ENCODE results near the gene IPO9. TPM values are rescaled to one million over a fixed set of nuclear protein-coding genes. Genes with fewer than 3 reads are reported as not detected.
"Not testable (repeated sequence)": the region's sequence is repeated elsewhere in the genome, so short reads cannot be mapped to it uniquely, and the experiment has no call there.

Gene IPO9
- total and polyA plus RNA-seq, 2 donors from 2014 or later: 21.6 to 39.7 TPM

GRCh38 chr1:201848230-201848629 lies 19.3 kb downstream of the IPO9 start:
- DNase-seq (no peak), FAIRE-seq (no peak)
- no peaks in the 10 kb centered on the region for H3K27me3 ChIP-seq (ENCODE audit: control insufficient read depth, insufficient read depth, low read length)
- H3K4me3 ChIP-seq (ENCODE audit: low read length in 3 of 3): no peak overlapping the region
- H3K36me3 ChIP-seq (ENCODE audit: control insufficient read depth in 2 of 3, insufficient read depth in 3 of 3, low read length in 3 of 3): peaks cover 17 to 25% (median 18%) of the 10 kb centered on the region in 3 donors
- no peak overlapping the region for H3K9ac ChIP-seq (ENCODE audit: low read length in 3 of 3)
- no peak overlapping the region for H3K27ac ChIP-seq (ENCODE audit: low read depth in 2 of 2, low read length in 2 of 2)
- no peak for TF ChIP-seq CTCF (IDR thresholded peaks at IDR 0.05; ENCODE audit: borderline replicate concordance, extremely low read depth, insufficient read depth)
- H3K4me1 ChIP-seq (ENCODE audit: control insufficient read depth in 2 of 3, insufficient read depth in 2 of 3, low read depth in 1 of 3, low read length in 3 of 3): no peaks in the 10 kb centered on the region
- intact Hi-C loops (cut with DNase I): no loop called here
- no peaks in the 10 kb centered on the region for H3K9me3 ChIP-seq (ENCODE audit: control insufficient read depth in 2 of 3, insufficient read depth in 1 of 3, low read length in 3 of 3)

DNA sequence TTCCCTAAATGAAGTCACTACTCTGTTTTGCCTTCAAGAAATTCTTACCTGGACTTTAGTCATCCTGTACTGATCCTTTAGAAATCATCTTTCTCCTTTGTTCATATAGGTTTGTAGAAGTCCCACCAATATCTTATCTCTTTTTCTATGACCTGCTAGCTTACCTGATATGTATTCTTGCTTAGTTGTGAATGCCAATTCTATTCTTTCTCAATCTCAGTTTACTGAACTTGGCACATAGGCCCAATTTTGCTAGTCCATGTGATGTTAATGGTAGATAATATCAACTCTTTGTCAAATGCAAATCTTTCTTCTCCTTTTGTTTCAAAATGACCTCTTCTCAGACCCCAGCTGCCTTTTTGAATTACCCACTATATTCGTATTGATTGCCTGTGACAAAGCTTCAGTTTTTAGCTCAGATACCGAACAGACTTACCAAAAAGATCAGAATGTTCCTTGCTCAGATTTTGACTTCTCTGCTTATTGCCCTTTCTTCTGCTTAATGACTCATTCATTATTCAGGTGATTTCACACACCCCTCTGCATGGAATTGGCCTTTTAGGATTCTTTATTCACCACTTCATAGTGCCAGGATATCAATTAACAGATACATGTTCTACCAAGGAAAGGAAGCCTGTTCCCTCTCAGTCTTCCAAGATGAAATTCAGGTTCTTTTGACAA lies 20.6 kb downstream of the IPO9 start:
- H3K9ac ChIP-seq (ENCODE audit: low read length in 3 of 3): no peak overlapping the region
- FAIRE-seq: no peak
- no peak for DNase-seq
- no peaks in the 10 kb centered on the region for H3K27me3 ChIP-seq (ENCODE audit: control insufficient read depth, insufficient read depth, low read length)
- no peaks in the 10 kb centered on the region for H3K4me1 ChIP-seq (ENCODE audit: control insufficient read depth in 2 of 3, insufficient read depth in 2 of 3, low read depth in 1 of 3, low read length in 3 of 3)
- TF ChIP-seq CTCF (IDR thresholded peaks at IDR 0.05; ENCODE audit: borderline replicate concordance, extremely low read depth, insufficient read depth): no peak
- H3K9me3 ChIP-seq (ENCODE audit: control insufficient read depth in 2 of 3, insufficient read depth in 1 of 3, low read length in 3 of 3): no peaks in the 10 kb centered on the region
- H3K27ac ChIP-seq (ENCODE audit: low read depth in 2 of 2, low read length in 2 of 2): no peak overlapping the region
- H3K4me3 ChIP-seq (ENCODE audit: low read length in 3 of 3): no peak overlapping the region
- intact Hi-C loops (cut with DNase I): no loop called here
- peaks cover 17 to 35% (median 24%) of the 10 kb centered on the region in 3 donors for H3K36me3 ChIP-seq (ENCODE audit: control insufficient read depth in 2 of 3, insufficient read depth in 3 of 3, low read length in 3 of 3)

GRCh38 chr1:201850053-201850397 lies 21.1 kb downstream of the IPO9 start:
- H3K27me3 ChIP-seq (ENCODE audit: control insufficient read depth, insufficient read depth, low read length): no peaks in the 10 kb centered on the region
- H3K4me1 ChIP-seq (ENCODE audit: control insufficient read depth in 2 of 3, insufficient read depth in 2 of 3, low read depth in 1 of 3, low read length in 3 of 3): no peaks in the 10 kb centered on the region
- DNase-seq: no peak
- H3K9me3 ChIP-seq (ENCODE audit: control insufficient read depth in 2 of 3, insufficient read depth in 1 of 3, low read length in 3 of 3): no peaks in the 10 kb centered on the region
- peaks cover 20 to 40% (median 25%) of the 10 kb centered on the region in 3 donors for H3K36me3 ChIP-seq (ENCODE audit: control insufficient read depth in 2 of 3, insufficient read depth in 3 of 3, low read length in 3 of 3)
- no peak overlapping the region for H3K9ac ChIP-seq (ENCODE audit: low read length in 3 of 3)
- H3K27ac ChIP-seq (ENCODE audit: low read depth in 2 of 2, low read length in 2 of 2): no peak overlapping the region
- no peak for FAIRE-seq
- no peak for TF ChIP-seq CTCF (IDR thresholded peaks at IDR 0.05; ENCODE audit: borderline replicate concordance, extremely low read depth, insufficient read depth)
- intact Hi-C loops (cut with DNase I): no loop called here
- H3K4me3 ChIP-seq (ENCODE audit: low read length in 3 of 3): no peak overlapping the region

DNA sequence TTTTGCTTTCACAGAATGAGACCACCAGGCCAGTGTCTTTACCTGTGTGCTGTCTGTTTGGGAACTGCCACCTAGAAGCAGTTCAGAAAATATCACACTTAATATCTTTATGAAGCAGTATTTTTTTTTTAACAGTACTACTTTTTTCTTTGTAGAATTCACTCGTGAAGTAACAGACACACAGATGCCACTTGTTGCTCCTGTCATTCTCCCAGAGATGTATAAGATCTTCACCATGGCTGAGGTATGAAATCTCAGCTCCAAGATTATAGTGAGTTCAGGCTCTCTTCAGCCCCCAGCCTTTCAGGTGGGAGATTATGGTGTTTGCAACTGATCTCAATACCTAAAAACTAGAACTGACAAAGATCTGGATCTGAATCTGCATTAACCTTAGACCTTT lies 23.0 kb downstream of the IPO9 start:
- no peaks in the 10 kb centered on the region for H3K9me3 ChIP-seq (ENCODE audit: control insufficient read depth in 2 of 3, insufficient read depth in 1 of 3, low read length in 3 of 3)
- no peak overlapping the region for H3K4me3 ChIP-seq (ENCODE audit: low read length in 3 of 3)
- no peaks in the 10 kb centered on the region for H3K27me3 ChIP-seq (ENCODE audit: control insufficient read depth, insufficient read depth, low read length)
- DNase-seq (no peak), FAIRE-seq (no peak)
- H3K36me3 ChIP-seq (ENCODE audit: control insufficient read depth in 2 of 3, insufficient read depth in 3 of 3, low read length in 3 of 3): peaks cover 20 to 60% (median 34%) of the 10 kb centered on the region in 3 donors
- H3K4me1 ChIP-seq (ENCODE audit: control insufficient read depth in 2 of 3, insufficient read depth in 2 of 3, low read depth in 1 of 3, low read length in 3 of 3): no peaks in the 10 kb centered on the region
- no peak for TF ChIP-seq CTCF (IDR thresholded peaks at IDR 0.05; ENCODE audit: borderline replicate concordance, extremely low read depth, insufficient read depth)
- no peak overlapping the region for H3K9ac ChIP-seq (ENCODE audit: low read length in 3 of 3)
- no peak overlapping the region for H3K27ac ChIP-seq (ENCODE audit: low read depth in 2 of 2, low read length in 2 of 2)
- intact Hi-C loops (cut with DNase I): no loop called here

DNA sequence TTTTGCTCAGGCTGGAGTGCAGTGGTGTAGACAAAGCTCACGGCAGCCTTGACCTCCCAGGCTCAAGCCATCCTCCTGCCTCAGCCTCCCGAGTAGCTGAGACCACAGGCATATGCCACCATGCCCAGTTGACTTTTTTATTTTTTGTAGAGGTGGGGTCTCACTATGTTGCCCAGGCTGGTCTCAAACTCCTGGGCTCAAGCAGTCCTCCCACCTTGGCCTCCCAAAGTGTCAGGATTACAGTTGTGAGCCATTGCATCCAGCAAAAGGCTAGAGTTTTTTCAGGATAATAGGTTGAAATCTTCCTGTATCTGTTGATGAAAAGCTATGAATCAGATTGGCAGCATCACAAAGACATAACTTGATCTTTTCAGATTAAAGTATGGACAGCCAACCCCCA lies 27.8 kb downstream of the IPO9 start:
- FAIRE-seq; H3K27ac ChIP-seq (ENCODE audit: low read depth in 2 of 2, low read length in 2 of 2); intact Hi-C loops (cut with DNase I); H3K9me3 ChIP-seq (ENCODE audit: control insufficient read depth in 2 of 3, insufficient read depth in 1 of 3, low read length in 3 of 3); H3K9ac ChIP-seq (ENCODE audit: low read length in 3 of 3); DNase-seq; H3K4me1 ChIP-seq (ENCODE audit: control insufficient read depth in 2 of 3, insufficient read depth in 2 of 3, low read depth in 1 of 3, low read length in 3 of 3); H3K27me3 ChIP-seq (ENCODE audit: control insufficient read depth, insufficient read depth, low read length); H3K4me3 ChIP-seq (ENCODE audit: low read length in 3 of 3): not testable (repeated sequence)
- H3K36me3 ChIP-seq (ENCODE audit: control insufficient read depth in 2 of 3, insufficient read depth in 3 of 3, low read length in 3 of 3): peaks cover 16 to 75% (median 33%) of the 10 kb centered on the region in 3 donors
